ENCODE results near the gene LDHAL6A. TPM values are rescaled to one million over a fixed set of nuclear protein-coding genes. Genes with fewer than 3 reads are reported as not detected.

Gene LDHAL6A
- total and polyA plus RNA-seq, 2 of the 13 experiments (the other 11 are each of a cell fraction or from before 2014, with no cell fraction given) = not detected

- no peak overlapping the region for H3K9ac ChIP-seq (ENCODE audit: insufficient read depth, low read depth, low read length)
- H3K4me3 ChIP-seq (replicated peaks in 1 of 3; ENCODE audit: insufficient read depth in 1 of 3, low read depth in 2 of 3, low read length in 3 of 3) = no peak overlapping the region
- no peaks in the 10 kb centered on the region for H3K4me1 ChIP-seq (ENCODE audit: insufficient read depth, low read length)
- H3K27me3 ChIP-seq (ENCODE audit: control insufficient read depth in 1 of 2, insufficient read depth in 2 of 2, low read length in 2 of 2) = no peaks in the 10 kb centered on the region
- CTCF ChIA-PET (ENCODE audit: low intra/inter-chr PET ratio, low total read pairs) = no interaction called here
- POLR2A ChIA-PET = no interaction called here
- DNase-seq (ENCODE audit: low spot score) = no peak
- H3K36me3 ChIP-seq (replicated peaks in 1 of 2; ENCODE audit: control insufficient read depth in 1 of 2, insufficient read depth in 2 of 2, low read length in 2 of 2) = peaks cover 4 to 17% of the 10 kb centered on the region in 2 experiments; a peak in 4 of 5 replicates
- no peaks in the 10 kb centered on the region for H4K20me1 ChIP-seq (ENCODE audit: insufficient read depth, low read length)
- H3K27ac ChIP-seq (ENCODE audit: extremely low read length, insufficient read depth, low read length) = no peak overlapping the region
- H3K9me3 ChIP-seq (ENCODE audit: low read length) = no peaks in the 10 kb centered on the region
- no peak for ATAC-seq
- no peak overlapping the region for H2AFZ ChIP-seq (ENCODE audit: low read length)
- no peak for FAIRE-seq
- TF ChIP-seq MEIS1 (CRISPR knock-in tag; IDR thresholded peaks at IDR 0.05; ENCODE audit: borderline replicate concordance) = no peak
- TF ChIP-seq STAG1 (CRISPR knock-in tag; IDR thresholded peaks at IDR 0.05) = no peak
- TF ChIP-seq MTF1 (CRISPR knock-in tag; IDR thresholded peaks at IDR 0.05) = no peak
- no peak overlapping the region for H3K4me2 ChIP-seq (ENCODE audit: low read depth, low read length)
- BruUV-seq (replicated peaks) = no TSS peak
- in situ Hi-C loops (cut with HindIII; ENCODE audit: extremely low pct_ligation_motif_present, low pct_unique_long_range_greater_than_20kb) = no loop called here
- no peaks in the 10 kb centered on the region for H3K79me2 ChIP-seq (ENCODE audit: insufficient read depth, low read length)
- intact Hi-C loops (cut with micrococcal nuclease; ENCODE audit: unreplicated experiment) = no loop called here
These were observed 16.9 kb downstream of the LDHAL6A start for GRCh38 chr11:18472587-18472986.

DNA sequence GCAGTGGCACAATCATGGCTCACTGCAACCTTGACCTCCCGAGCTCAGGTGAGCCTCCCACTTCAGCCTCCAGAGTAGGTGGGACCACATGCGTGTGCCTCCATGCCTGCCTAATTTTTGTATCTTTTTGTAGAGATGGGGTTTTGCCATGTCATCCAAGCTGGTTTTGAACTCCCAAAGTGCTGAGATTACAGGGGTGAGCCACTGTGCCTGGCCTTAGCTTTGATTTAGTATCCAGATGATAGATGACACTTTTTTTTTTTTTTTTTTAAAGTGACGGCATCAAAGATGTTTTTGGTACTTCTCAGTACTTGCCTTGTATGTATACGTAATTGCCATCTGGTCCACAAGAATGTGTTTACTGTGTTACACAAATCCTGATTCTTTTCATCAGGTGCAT lies 23.4 kb downstream of the LDHAL6A start:
- Histone ChIP-seq H3K27me3 (ENCODE audit: control insufficient read depth in 1 of 2, insufficient read depth in 2 of 2, low read length in 2 of 2) (no peaks in the 10 kb centered on the region), H3K79me2 (ENCODE audit: insufficient read depth, low read length) (no peaks in the 10 kb centered on the region), H3K9ac (ENCODE audit: insufficient read depth, low read depth, low read length) (no peak overlapping the region), H3K4me3 (replicated peaks in 1 of 3; ENCODE audit: insufficient read depth in 1 of 3, low read depth in 2 of 3, low read length in 3 of 3) (no peak overlapping the region), H4K20me1 (ENCODE audit: insufficient read depth, low read length) (no peaks in the 10 kb centered on the region), H3K4me1 (ENCODE audit: insufficient read depth, low read length) (no peaks in the 10 kb centered on the region), H3K9me3 (ENCODE audit: low read length) (no peaks in the 10 kb centered on the region), H3K36me3 (replicated peaks in 1 of 2; ENCODE audit: control insufficient read depth in 1 of 2, insufficient read depth in 2 of 2, low read length in 2 of 2) (peaks cover 26 to 71% of the 10 kb centered on the region in 2 experiments), H3K4me2 (ENCODE audit: low read depth, low read length) (no peak overlapping the region), H3K27ac (ENCODE audit: extremely low read length, insufficient read depth, low read length) (no peak overlapping the region), H2AFZ (ENCODE audit: low read length) (no peak overlapping the region)
- in situ Hi-C loops (cut with HindIII; ENCODE audit: extremely low pct_ligation_motif_present, low pct_unique_long_range_greater_than_20kb) (no loop called here), intact Hi-C loops (cut with micrococcal nuclease; ENCODE audit: unreplicated experiment) (no loop called here)
- ChIA-PET POLR2A (no interaction called here), CTCF (ENCODE audit: low intra/inter-chr PET ratio, low total read pairs) (no interaction called here)
- TF ChIP-seq, protein P1, sequence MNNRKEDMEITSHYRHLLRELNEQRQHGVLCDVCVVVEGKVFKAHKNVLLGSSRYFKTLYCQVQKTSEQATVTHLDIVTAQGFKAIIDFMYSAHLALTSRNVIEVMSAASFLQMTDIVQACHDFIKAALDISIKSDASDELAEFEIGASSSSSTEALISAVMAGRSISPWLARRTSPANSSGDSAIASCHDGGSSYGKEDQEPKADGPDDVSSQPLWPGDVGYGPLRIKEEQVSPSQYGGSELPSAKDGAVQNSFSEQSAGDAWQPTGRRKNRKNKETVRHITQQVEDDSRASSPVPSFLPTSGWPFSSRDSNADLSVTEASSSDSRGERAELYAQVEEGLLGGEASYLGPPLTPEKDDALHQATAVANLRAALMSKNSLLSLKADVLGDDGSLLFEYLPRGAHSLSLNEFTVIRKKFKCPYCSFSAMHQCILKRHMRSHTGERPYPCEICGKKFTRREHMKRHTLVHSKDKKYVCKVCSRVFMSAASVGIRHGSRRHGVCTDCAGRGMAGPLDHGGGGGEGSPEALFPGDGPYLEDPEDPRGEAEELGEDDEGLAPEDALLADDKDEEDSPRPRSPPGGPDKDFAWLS (CRISPR knock-in tag; IDR thresholded peaks at IDR 0.05; ENCODE audit: borderline replicate concordance) = no peak
- no peak for TF ChIP-seq CHD2 (IDR thresholded peaks at IDR 0.05; ENCODE audit: low read depth, low read length)
- TF ChIP-seq, protein P2, sequence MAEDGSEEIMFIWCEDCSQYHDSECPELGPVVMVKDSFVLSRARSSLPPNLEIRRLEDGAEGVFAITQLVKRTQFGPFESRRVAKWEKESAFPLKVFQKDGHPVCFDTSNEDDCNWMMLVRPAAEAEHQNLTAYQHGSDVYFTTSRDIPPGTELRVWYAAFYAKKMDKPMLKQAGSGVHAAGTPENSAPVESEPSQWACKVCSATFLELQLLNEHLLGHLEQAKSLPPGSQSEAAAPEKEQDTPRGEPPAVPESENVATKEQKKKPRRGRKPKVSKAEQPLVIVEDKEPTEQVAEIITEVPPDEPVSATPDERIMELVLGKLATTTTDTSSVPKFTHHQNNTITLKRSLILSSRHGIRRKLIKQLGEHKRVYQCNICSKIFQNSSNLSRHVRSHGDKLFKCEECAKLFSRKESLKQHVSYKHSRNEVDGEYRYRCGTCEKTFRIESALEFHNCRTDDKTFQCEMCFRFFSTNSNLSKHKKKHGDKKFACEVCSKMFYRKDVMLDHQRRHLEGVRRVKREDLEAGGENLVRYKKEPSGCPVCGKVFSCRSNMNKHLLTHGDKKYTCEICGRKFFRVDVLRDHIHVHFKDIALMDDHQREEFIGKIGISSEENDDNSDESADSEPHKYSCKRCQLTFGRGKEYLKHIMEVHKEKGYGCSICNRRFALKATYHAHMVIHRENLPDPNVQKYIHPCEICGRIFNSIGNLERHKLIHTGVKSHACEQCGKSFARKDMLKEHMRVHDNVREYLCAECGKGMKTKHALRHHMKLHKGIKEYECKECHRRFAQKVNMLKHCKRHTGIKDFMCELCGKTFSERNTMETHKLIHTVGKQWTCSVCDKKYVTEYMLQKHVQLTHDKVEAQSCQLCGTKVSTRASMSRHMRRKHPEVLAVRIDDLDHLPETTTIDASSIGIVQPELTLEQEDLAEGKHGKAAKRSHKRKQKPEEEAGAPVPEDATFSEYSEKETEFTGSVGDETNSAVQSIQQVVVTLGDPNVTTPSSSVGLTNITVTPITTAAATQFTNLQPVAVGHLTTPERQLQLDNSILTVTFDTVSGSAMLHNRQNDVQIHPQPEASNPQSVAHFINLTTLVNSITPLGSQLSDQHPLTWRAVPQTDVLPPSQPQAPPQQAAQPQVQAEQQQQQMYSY (CRISPR knock-in tag; IDR thresholded peaks at IDR 0.05) = no peak
- TF ChIP-seq, protein P3, sequence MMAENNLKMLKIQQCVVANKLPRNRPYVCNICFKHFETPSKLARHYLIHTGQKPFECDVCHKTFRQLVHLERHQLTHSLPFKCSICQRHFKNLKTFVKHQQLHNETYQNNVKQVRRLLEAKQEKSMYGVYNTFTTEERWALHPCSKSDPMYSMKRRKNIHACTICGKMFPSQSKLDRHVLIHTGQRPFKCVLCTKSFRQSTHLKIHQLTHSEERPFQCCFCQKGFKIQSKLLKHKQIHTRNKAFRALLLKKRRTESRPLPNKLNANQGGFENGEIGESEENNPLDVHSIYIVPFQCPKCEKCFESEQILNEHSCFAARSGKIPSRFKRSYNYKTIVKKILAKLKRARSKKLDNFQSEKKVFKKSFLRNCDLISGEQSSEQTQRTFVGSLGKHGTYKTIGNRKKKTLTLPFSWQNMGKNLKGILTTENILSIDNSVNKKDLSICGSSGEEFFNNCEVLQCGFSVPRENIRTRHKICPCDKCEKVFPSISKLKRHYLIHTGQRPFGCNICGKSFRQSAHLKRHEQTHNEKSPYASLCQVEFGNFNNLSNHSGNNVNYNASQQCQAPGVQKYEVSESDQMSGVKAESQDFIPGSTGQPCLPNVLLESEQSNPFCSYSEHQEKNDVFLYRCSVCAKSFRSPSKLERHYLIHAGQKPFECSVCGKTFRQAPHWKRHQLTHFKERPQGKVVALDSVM (CRISPR knock-in tag; IDR thresholded peaks at IDR 0.05) = peak; percentile 17; the same call in 1 of the 2 replicates
- TF ChIP-seq WIZ (CRISPR knock-in tag; IDR thresholded peaks at IDR 0.05) = no peak
- no peak for TF ChIP-seq ZFP36 (IDR thresholded peaks at IDR 0.05; ENCODE audit: borderline replicate concordance, low read depth, low read length, partially characterized antibody)
- 97% methylated on average over 4 of the region's 4 CpGs for WGBS (ENCODE audit: low lambda C conversion rate)
- DNase-seq (ENCODE audit: low spot score) (no peak), ATAC-seq (no peak), FAIRE-seq (no peak)
- BruUV-seq (replicated peaks) = no TSS peak

Measured in HepG2 (cell line).